ENCODE data around the gene PANK2. TPM values are rescaled to one million over a fixed set of nuclear protein-coding genes. Genes with fewer than 3 reads are reported as not detected.
"Not testable (repeated sequence)": the region's sequence is repeated elsewhere in the genome, so short reads cannot be mapped to it uniquely, and the experiment has no call there.

Gene PANK2
- total RNA-seq, 1 experiment from 2014 or later: 81.8 TPM

GRCh38 chr20:3869839-3870634 lies 19.1 kb upstream of the PANK2 start:
- DNase-seq (ENCODE audit: low read depth): no peak

GRCh38 chr20:3871550-3872265 lies 17.5 kb upstream of the PANK2 start:
- peak; percentile 88 for DNase-seq (ENCODE audit: low read depth)

DNA sequence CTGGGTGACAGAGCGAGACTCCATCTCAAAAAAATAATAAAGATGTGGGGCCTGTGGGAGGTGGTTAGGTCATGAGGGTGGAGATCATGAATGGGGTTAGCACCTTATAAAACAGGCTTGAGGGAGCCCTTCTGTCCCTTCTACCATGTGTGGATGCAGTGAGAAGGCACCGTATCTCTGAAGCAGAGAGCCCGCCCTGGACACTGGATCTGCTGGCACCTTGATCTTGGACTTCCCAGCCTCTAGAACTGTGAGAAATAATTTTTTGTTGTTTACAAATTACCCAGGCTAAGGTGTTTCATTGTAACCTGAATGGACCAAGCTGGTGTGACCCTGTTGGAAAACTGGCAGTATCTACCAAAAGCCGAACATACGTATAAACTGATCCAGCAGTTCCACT lies 15.7 kb upstream of the PANK2 start:
- no peak for DNase-seq (ENCODE audit: low read depth)

- DNase-seq (ENCODE audit: low read depth): peak; percentile 52
Measured at GRCh38 chr20:3874194-3874844, 14.9 kb upstream of the PANK2 start.

- no peak for DNase-seq (ENCODE audit: low read depth)
Measured at GRCh38 chr20:3875378-3875974, 13.7 kb upstream of the PANK2 start.

DNA sequence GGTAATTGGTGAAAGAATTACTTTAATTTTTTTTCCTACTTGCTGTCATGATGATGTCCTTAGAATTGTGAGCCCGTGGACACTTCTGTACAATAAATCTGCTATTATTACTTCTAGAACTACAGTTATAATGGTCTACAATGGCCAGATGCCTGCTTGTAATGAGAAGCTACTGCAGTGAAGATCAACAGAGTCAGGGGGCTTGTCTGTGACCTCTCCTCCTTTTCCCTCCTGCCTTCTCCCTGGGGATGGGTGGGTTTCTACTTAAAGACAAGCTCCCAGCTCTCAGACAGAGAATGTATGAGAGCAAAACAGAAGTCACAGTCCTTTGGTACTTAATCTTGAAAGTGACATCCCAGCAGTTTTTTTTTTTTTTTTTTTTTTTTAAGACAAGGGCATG lies 13.2 kb upstream of the PANK2 start:
- DNase-seq (ENCODE audit: low read depth): no peak

- DNase-seq (ENCODE audit: low read depth): no peak
Measured at GRCh38 chr20:3876676-3877075, 12.5 kb upstream of the PANK2 start.

DNA sequence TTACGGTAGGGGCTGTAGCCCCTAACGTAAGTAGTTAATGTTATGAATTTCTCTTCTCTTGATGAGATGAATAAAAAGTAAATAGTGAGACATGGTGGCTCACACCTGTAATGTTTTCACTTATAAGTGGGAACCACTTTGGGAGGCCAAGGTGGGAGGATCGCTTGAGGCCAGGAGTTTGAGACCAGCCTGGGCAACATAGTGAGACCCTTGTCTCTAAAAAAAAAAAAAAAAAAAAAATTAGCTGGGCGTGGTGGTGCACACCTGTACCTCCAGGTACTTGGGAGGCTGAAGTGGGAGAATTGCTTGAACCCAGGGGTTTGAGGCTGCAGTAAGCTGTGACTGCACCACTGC lies 10.3 kb upstream of the PANK2 start:
- not testable (repeated sequence) for DNase-seq (ENCODE audit: low read depth)

GRCh38 chr20:3885715-3886114 lies 3.5 kb upstream of the PANK2 start:
- no peak for DNase-seq (ENCODE audit: low read depth)

- DNase-seq (ENCODE audit: low read depth): peak; percentile 64
Measured at GRCh38 chr20:3887876-3888620, 1.1 kb upstream of the PANK2 start.

GRCh38 chr20:3889489-3890397 lies 556 bp downstream of the PANK2 start:
- DNase-seq (ENCODE audit: low read depth): peak; percentile 48

- DNase-seq (ENCODE audit: low read depth): peak; percentile 50
Measured at GRCh38 chr20:3890398-3890751, 1.2 kb downstream of the PANK2 start.

GRCh38 chr20:3890999-3891929 lies 2.1 kb downstream of the PANK2 start:
- DNase-seq (ENCODE audit: low read depth): no peak

DNA sequence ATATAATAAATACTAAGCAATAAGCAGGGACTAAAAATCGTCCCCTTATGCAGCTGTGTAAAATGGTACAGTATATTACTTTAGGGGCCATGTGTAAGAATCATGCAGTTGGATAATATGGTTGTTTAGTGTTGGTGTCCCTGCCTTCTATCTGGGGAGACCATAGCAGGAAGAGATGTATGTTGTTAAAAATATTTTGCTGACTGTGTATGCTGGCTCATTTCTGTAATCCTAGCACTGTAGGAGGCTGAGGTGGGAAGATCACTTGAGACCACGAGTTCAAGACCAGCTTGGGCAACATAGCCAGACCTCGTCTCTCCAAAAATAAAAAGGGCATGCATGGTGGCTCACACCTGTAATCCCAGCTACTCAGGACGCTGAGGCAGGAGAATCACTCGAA lies 5.6 kb downstream of the PANK2 start:
- DNase-seq (ENCODE audit: low read depth): no peak

- no peak for DNase-seq (ENCODE audit: low read depth)
Measured at GRCh38 chr20:3896302-3896701, 7.1 kb downstream of the PANK2 start.

DNA sequence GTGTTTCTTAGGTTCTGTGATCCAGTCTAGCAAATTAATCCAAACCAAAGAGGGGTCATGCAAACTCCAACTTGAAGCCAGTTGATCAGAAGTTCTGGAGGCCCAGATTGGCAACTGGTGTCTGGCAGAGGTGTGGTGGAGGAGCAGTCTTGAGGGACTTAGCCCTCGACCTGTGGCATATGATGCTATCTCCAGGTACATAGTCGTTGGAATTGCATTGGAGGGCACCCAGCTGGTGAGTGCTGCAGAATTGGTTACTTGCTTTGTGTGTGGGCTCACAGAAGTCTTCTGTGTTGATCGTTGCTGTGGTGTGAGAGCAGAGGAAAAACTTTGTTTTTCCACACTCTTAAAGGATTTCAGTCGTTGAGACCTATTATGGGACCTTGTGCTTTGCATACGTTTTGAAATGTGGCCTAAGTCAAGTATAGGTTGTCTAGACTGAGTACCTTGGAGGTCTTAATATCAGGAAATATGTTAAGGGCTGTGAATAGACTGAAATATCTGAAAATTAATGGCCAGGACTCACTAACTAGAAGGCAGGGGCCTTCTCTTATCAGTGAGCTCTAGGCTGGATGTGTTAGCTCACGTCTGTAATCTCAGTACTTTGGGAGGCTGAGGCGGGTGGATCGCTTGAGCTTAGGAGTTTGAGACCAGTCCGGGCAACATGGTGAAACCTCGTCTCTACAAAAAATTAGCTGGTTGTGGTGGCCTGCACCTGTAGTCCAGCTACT lies 7.8 kb downstream of the PANK2 start:
- DNase-seq (ENCODE audit: low read depth): no peak

DNA sequence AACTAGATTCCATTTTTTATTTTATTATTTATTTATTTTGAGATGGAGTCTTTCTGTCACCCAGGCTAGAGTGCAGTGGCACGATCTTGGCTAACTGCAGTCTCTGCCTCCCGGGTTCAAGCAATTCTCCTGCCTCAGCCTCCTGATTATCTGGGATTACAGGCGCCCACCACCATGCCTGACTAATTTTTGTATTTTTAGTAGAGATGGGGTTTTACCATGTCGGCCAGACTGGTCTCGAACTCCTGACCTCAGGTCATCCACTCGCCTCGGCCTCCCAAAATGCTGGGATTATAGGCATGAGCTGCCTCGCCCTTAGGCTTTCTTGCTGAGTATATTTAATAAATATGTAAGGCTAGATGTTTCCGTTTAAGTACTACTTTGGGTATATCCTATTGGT lies 9.0 kb downstream of the PANK2 start:
- not testable (repeated sequence) for DNase-seq (ENCODE audit: low read depth)

- no peak for DNase-seq (ENCODE audit: low read depth)
Measured at GRCh38 chr20:3898639-3899038, 9.5 kb downstream of the PANK2 start.

GRCh38 chr20:3900187-3900604 lies 11.0 kb downstream of the PANK2 start:
- DNase-seq (ENCODE audit: low read depth): no peak

All from M059J (cell line).